Esophagus mucosa (tissue), 1 donor: ENCODE measurements around the gene CDHR5. TPM values are rescaled to one million over a fixed set of nuclear protein-coding genes. Genes with fewer than 3 reads are reported as not detected.
A peak's percentile ranks its signal among the peaks of the same experiment; 100 is the strongest.

Experiments
- ATAC-seq: fragments of 200-7000 bp; cut with Tn5 transposase; one replicate; pipeline ENCODE4 v1.9.1; 2020
- total RNA-seq: library from RNA; stranded (reverse); gene quantifications from one replicate; pipeline ENCODE4 v1.2.4, GENCODE V29; 2023
- donor health status: DM: yes; HTN: yes; CAD: no.

The CDHR5 gene
- total RNA-seq, 1 donor from 2014 or later, result not detected

- no peak for ATAC-seq
Observed at GRCh38 chr11:609341-609811, 15.4 kb downstream of the CDHR5 start.

GRCh38 chr11:608791-609251 lies 15.9 kb downstream of the CDHR5 start:
- no peak for ATAC-seq

DNA sequence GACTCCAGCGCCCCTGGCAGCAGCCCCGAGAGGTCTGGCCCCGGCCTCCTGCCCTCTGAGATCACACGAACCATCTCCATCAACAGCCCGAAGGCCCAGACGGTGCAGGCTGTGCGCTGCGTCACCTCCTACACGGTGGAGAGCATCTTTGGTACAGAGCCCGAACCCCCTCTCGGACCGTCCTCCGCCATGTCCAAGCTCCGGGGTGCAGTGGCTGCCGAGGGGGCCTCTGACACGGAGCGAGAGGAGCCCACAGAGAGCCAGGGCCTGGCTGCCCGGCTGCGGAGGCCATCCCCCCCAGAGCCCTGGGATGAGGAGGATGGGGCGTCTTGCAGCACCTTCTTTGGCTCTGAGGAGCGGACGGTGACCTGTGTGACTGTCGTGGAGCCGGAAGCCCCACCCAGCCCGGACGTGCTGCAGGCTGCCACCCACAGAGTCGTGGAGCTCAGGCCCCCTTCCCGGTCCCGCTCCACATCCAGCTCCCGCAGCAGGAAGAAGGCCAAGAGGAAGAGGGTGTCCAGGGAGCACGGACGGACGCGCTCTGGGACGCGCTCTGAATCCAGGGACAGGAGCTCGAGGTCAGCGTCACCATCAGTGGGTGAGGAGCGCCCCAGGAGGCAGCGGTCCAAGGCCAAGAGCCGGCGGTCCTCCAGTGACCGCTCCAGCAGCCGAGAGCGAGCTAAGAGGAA lies 16.6 kb downstream of the CDHR5 start:
- ATAC-seq, result no peak

- no peak for ATAC-seq
Observed at GRCh38 chr11:607020-607780, 17.6 kb downstream of the CDHR5 start.

GRCh38 chr11:606245-606644 lies 18.5 kb downstream of the CDHR5 start:
- peak; percentile 93 for ATAC-seq

- ATAC-seq, result no peak
Observed at GRCh38 chr11:605286-606129, 19.2 kb downstream of the CDHR5 start.

DNA sequence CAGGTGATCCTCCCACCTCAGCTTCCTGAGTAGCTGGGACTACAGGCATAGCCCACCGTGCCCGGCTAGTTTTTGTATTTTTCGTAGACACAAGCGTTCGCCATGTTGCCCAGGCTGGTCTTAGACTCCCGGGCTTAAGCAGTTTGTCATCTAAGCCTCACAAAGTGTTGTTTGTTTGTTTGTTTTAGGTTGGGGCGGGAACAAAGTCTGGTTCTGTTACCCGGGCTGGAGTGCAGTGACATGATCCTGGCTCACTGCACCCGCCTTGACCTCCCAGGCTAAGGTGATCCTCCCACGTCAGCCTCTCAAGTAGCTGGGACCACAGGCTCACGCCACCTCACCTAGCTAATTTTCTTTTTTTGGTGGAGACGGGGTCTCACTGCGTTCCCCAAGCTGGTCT lies 21.6 kb downstream of the CDHR5 start:
- ATAC-seq, result no peak

GRCh38 chr11:601573-602245 lies 23.0 kb downstream of the CDHR5 start:
- no peak for ATAC-seq

DNA sequence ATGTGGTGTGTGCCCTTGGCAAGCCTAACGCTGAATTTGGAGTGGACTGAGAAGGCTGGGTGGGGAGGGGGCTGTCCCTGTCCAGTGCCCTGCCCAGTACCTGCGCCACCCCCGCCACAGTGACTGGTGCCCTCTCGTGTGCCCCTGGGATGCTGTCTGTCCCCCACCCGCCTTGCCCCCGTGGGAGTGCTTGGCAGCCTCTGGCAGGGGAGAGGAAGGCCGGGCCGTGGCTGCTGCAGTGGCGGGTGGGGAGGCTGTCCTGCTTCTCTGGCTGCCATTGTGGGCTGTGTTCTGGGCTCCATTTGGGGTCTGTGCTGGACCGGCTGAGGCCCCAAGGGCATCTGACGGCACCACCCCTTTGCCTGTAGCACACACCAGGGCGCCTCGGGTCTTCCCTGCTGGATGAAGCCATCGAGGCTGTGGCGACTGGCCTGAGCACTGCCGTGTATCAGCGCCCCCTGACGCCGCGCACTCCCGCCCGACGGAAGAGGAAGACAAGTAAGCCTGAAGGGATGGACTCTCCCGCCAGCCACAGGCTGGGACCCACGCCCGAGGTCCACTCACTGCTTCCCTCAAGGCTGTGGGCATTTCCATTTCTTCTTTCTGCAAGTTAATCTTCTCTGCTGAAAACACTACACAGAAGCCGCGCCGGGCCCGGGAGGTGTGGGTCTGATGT lies 26.6 kb downstream of the CDHR5 start:
- peak; percentile 12 for ATAC-seq

- ATAC-seq, result no peak
Observed at GRCh38 chr11:597166-597725, 27.5 kb downstream of the CDHR5 start.

GRCh38 chr11:596374-596773 lies 28.4 kb downstream of the CDHR5 start:
- ATAC-seq, result no peak

GRCh38 chr11:595400-595799 lies 29.4 kb downstream of the CDHR5 start:
- ATAC-seq, result no peak

- no peak for ATAC-seq
Observed at GRCh38 chr11:593347-593746, 31.4 kb downstream of the CDHR5 start.

- ATAC-seq, result no peak
Observed at GRCh38 chr11:592918-593317, 31.8 kb downstream of the CDHR5 start.

- ATAC-seq, result no peak
Observed at GRCh38 chr11:592501-592900, 32.3 kb downstream of the CDHR5 start.

DNA sequence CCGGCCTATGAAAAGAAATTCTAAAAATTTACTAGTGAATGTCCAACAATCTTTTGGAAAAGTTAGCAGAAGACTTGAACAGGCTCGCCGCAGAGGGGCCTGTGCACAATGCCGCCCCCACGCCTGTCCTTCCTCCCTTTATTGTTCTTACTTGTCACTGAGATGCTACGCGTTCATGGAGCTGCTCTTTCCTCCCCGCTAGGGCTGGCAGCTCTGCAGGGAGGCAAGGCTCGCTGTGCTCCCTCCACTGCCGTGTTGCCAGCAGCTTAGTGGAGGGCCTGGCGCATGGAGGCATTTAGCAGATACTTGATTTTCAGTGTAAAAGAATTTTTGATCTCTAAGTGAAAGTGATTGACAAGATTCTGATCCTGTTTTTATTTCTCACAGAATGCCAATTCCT lies 33.8 kb downstream of the CDHR5 start:
- ATAC-seq, result no peak

DNA sequence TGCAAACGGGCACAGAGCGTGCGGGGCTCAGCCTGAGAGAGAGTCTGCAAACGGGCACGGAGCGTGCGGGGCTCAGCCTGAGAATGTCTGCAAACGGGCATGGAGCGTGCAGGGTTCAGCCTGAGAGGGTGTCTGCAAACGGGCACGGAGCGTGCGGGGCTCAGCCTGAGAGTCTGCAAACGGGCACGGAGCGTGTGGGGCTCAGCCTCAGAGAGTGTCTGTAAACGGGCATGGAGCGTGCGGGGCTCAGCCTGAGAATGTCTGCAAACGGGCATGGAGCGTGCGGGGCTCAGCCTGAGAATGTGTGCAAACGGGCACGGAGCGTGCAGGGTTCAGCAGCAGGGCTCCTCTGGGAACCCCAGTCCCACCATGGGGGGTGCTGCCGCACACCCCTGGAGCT lies 35.0 kb downstream of the CDHR5 start:
- no peak for ATAC-seq

GRCh38 chr11:587978-588380 lies 36.8 kb downstream of the CDHR5 start:
- ATAC-seq, result peak; percentile 34

DNA sequence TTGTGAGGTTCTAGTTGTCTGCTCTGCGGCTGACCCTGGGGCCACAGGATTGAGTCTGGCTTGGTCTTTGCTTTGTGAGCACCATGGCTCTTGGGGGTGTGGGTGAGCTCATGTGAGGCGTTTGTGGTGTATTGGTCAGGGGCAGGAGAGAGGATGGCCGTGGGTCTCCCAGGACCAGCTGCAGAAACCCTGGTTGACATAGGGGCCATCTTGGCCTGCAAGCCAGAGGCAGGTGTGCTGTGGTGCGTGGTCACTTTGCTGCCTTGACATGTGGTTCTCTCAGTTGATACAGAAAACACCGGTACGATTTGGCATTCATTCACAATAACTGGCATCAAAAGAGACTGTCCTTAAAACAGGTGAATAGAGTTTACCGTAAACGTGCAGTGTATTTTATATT lies 37.2 kb downstream of the CDHR5 start:
- ATAC-seq, result no peak

GRCh38 chr11:586376-587316 lies 38.1 kb downstream of the CDHR5 start:
- no peak for ATAC-seq
